ENCODE measurements around the gene KRTAP10-5. TPM values are rescaled to one million over a fixed set of nuclear protein-coding genes. Genes with fewer than 3 reads are reported as not detected.
"Not testable (repeated sequence)": the region's sequence is repeated elsewhere in the genome, so short reads cannot be mapped to it uniquely, and the experiment has no call there.

The KRTAP10-5 gene
- total RNA-seq, 1 experiment from 2014 or later: not detected

DNA sequence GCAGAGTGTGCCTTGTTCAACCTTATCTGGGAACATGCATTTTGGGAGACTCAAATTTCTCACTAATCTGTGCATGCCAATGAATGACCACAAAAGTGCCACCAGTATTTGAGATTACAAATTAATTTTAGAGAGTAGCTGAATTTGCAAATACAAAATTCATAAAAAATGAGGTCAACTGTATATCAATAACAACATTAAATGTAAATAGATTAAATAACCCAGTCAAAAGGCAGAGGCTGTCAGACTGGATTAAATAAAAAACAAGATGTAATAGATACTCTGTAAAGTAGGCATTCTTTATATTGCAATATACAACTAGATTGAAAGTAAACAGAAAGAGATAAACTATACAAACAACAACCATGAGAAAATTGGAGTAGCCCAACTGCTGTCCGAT lies 16.3 kb downstream of the KRTAP10-5 start:
- ATAC-seq (no peak), DNase-seq (ENCODE audit: low spot score) (no peak)
- no peak overlapping the region for H3K27ac Mint-ChIP-seq
- H3K4me3 Mint-ChIP-seq: no peak overlapping the region
- TF ChIP-seq, protein P1, sequence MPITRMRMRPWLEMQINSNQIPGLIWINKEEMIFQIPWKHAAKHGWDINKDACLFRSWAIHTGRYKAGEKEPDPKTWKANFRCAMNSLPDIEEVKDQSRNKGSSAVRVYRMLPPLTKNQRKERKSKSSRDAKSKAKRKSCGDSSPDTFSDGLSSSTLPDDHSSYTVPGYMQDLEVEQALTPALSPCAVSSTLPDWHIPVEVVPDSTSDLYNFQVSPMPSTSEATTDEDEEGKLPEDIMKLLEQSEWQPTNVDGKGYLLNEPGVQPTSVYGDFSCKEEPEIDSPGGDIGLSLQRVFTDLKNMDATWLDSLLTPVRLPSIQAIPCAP (CRISPR knock-in tag; IDR thresholded peaks at IDR 0.05): no peak
- TF ChIP-seq TCF7 (CRISPR knock-in tag; IDR thresholded peaks at IDR 0.05; ENCODE audit: low read depth): no peak
- TF ChIP-seq NR3C1 (CRISPR knock-in tag; conservative IDR thresholded peaks at IDR 0.05; ENCODE audit: low read depth): no peak
- no peak for TF ChIP-seq FOXK1 (CRISPR knock-in tag; IDR thresholded peaks at IDR 0.05)
- TF ChIP-seq NFATC4 (CRISPR knock-in tag; IDR thresholded peaks at IDR 0.05): no peak
- TF ChIP-seq, protein P2, sequence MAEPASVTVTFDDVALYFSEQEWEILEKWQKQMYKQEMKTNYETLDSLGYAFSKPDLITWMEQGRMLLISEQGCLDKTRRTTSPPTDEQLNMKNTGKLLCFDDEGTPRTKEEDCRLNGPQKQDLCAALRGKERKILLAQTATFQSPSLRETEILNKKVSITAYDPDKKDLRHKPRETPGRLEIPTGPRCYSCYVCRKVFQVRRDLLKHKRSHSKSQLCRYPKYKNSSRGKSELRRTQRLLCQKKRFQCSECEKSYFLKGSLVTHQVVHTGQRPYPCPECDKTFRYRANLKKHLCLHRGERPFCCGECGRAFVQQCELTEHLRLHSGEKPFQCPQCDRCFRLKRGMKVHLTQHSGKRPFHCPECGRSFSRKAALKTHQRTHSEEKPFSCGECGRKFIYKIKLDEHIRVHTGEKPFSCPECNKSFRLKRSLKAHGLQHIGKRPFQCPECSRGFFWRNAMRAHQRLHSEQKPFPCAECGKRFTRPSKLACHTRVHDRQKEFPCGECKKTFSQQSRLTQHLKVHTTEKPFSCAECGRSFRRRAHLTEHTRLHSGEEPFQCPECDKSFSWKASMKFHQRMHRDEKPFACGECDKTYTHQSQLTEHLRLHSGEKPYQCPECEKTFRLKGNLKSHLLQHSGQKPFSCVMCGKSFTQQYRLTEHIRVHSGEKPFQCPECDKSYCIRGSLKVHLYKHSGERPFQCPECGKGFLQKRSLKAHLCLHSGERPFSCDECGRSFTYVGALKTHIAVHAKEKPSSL (CRISPR knock-in tag; conservative IDR thresholded peaks at IDR 0.05): no peak
- no peak for TF ChIP-seq ZNF121 (CRISPR knock-in tag; IDR thresholded peaks at IDR 0.05)
- TF ChIP-seq ELF4 (CRISPR knock-in tag; IDR thresholded peaks at IDR 0.05; ENCODE audit: low read depth): no peak
- TF ChIP-seq, protein P3, sequence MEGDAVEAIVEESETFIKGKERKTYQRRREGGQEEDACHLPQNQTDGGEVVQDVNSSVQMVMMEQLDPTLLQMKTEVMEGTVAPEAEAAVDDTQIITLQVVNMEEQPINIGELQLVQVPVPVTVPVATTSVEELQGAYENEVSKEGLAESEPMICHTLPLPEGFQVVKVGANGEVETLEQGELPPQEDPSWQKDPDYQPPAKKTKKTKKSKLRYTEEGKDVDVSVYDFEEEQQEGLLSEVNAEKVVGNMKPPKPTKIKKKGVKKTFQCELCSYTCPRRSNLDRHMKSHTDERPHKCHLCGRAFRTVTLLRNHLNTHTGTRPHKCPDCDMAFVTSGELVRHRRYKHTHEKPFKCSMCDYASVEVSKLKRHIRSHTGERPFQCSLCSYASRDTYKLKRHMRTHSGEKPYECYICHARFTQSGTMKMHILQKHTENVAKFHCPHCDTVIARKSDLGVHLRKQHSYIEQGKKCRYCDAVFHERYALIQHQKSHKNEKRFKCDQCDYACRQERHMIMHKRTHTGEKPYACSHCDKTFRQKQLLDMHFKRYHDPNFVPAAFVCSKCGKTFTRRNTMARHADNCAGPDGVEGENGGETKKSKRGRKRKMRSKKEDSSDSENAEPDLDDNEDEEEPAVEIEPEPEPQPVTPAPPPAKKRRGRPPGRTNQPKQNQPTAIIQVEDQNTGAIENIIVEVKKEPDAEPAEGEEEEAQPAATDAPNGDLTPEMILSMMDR (IDR thresholded peaks at IDR 0.05): no peak
- TF ChIP-seq EMX1 (CRISPR knock-in tag; IDR thresholded peaks at IDR 0.05): no peak
- no peak for TF ChIP-seq KAT7 (CRISPR knock-in tag; IDR thresholded peaks at IDR 0.05; ENCODE audit: borderline replicate concordance)
- TF ChIP-seq ZNF671 (CRISPR knock-in tag; IDR thresholded peaks at IDR 0.05): no peak
- TF ChIP-seq FOXJ3 (CRISPR knock-in tag; IDR thresholded peaks at IDR 0.05; ENCODE audit: borderline replicate concordance): no peak
- no peak for TF ChIP-seq SOX15 (CRISPR knock-in tag; IDR thresholded peaks at IDR 0.05)
- no peak for TF ChIP-seq RELA (CRISPR knock-in tag; IDR thresholded peaks at IDR 0.05; ENCODE audit: borderline replicate concordance)
- no peak for TF ChIP-seq NR2C2 (CRISPR knock-in tag; IDR thresholded peaks at IDR 0.05)
- no peaks in the 10 kb centered on the region for H3K36me3 Mint-ChIP-seq
- ChIA-PET CTCF (no interaction called here), POLR2A (no interaction called here)
- peaks cover 10% of the 10 kb centered on the region for H3K9me3 Mint-ChIP-seq
- H3K27me3 Mint-ChIP-seq (ENCODE audit: low read depth): no peaks in the 10 kb centered on the region; the same call in none of the 2 replicates
- H3K4me1 Mint-ChIP-seq: no peaks in the 10 kb centered on the region

DNA sequence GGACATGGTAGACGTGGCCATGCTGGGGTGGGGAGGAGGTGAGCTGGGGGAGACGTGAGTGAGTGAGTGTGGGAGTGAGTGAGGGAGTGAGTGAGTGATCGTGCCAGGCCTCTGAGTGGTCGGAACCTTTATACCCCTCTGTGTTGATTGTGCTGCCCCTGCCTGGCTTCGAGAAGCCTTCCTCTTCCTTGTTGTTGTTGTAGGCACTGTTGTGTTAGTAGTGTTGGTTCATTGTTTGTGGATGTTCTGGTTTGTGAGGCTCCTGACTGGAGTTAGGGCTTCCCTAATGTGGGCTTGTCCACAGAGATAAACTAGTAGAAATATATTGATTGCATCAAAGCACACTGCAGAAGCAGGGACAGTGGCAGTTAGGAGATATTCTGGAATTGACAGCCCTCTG lies 21.7 kb downstream of the KRTAP10-5 start, which contains the start of gene KRTAP10-3:
KRTAP10-3 (minus strand) TSS at position 101 of the 400 bp plus-strand sequence; CDS start at position 21, 80 bp downstream.
- H3K36me3 Mint-ChIP-seq: no peaks in the 10 kb centered on the region
- DNase-seq (ENCODE audit: low spot score): no peak
- H3K27me3 Mint-ChIP-seq (ENCODE audit: low read depth): no peaks in the 10 kb centered on the region; the same call in none of the 2 replicates
- peaks cover 12% of the 10 kb centered on the region for H3K4me1 Mint-ChIP-seq
- no peak within 1 kb of the TSS for H3K4me3 Mint-ChIP-seq
- 0 out of 2 replicates have a peak within 1 kb of the TSS, but pooled peaks have one; percentile 24 for H3K27ac Mint-ChIP-seq
- TF ChIP-seq, protein P4, sequence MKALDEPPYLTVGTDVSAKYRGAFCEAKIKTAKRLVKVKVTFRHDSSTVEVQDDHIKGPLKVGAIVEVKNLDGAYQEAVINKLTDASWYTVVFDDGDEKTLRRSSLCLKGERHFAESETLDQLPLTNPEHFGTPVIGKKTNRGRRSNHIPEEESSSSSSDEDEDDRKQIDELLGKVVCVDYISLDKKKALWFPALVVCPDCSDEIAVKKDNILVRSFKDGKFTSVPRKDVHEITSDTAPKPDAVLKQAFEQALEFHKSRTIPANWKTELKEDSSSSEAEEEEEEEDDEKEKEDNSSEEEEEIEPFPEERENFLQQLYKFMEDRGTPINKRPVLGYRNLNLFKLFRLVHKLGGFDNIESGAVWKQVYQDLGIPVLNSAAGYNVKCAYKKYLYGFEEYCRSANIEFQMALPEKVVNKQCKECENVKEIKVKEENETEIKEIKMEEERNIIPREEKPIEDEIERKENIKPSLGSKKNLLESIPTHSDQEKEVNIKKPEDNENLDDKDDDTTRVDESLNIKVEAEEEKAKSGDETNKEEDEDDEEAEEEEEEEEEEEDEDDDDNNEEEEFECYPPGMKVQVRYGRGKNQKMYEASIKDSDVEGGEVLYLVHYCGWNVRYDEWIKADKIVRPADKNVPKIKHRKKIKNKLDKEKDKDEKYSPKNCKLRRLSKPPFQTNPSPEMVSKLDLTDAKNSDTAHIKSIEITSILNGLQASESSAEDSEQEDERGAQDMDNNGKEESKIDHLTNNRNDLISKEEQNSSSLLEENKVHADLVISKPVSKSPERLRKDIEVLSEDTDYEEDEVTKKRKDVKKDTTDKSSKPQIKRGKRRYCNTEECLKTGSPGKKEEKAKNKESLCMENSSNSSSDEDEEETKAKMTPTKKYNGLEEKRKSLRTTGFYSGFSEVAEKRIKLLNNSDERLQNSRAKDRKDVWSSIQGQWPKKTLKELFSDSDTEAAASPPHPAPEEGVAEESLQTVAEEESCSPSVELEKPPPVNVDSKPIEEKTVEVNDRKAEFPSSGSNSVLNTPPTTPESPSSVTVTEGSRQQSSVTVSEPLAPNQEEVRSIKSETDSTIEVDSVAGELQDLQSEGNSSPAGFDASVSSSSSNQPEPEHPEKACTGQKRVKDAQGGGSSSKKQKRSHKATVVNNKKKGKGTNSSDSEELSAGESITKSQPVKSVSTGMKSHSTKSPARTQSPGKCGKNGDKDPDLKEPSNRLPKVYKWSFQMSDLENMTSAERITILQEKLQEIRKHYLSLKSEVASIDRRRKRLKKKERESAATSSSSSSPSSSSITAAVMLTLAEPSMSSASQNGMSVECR (CRISPR knock-in tag; IDR thresholded peaks at IDR 0.05; ENCODE audit: borderline replicate concordance): no peak
- TF ChIP-seq, protein P5, sequence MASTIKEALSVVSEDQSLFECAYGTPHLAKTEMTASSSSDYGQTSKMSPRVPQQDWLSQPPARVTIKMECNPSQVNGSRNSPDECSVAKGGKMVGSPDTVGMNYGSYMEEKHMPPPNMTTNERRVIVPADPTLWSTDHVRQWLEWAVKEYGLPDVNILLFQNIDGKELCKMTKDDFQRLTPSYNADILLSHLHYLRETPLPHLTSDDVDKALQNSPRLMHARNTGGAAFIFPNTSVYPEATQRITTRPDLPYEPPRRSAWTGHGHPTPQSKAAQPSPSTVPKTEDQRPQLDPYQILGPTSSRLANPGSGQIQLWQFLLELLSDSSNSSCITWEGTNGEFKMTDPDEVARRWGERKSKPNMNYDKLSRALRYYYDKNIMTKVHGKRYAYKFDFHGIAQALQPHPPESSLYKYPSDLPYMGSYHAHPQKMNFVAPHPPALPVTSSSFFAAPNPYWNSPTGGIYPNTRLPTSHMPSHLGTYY (CRISPR knock-in tag; IDR thresholded peaks at IDR 0.05): no peak
- TF ChIP-seq ZNF423 (CRISPR knock-in tag; IDR thresholded peaks at IDR 0.05) (no peak), MYBL2 (CRISPR knock-in tag; IDR thresholded peaks at IDR 0.05) (no peak), NFYB (CRISPR knock-in tag; conservative IDR thresholded peaks at IDR 0.05; ENCODE audit: low read depth) (no peak)
- TF ChIP-seq, protein P6, sequence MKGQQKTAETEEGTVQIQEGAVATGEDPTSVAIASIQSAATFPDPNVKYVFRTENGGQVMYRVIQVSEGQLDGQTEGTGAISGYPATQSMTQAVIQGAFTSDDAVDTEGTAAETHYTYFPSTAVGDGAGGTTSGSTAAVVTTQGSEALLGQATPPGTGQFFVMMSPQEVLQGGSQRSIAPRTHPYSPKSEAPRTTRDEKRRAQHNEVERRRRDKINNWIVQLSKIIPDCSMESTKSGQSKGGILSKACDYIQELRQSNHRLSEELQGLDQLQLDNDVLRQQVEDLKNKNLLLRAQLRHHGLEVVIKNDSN (CRISPR knock-in tag; IDR thresholded peaks at IDR 0.05): no peak
- no peak for ATAC-seq
- ChIA-PET CTCF (no interaction called here), POLR2A (no interaction called here)
- peaks cover 10% of the 10 kb centered on the region for H3K9me3 Mint-ChIP-seq

DNA sequence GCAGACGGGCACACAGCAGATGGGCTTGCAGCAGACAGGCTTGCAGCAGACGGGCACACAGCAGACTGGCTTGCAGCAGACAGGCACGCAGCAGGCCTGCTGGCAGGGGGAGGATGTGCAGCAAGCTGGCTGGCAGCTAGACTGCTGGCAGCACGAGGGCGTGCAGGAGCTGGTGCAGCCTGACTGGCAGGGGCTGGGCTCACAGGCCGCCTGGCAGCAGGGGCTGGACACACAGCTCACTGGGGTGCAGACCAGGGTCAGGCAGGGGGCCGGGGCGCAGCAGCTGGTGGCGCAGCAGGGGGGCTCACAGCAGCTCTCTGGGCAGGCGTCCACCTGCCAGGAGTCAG lies 22.1 kb downstream of the KRTAP10-5 start:
- peaks cover 12% of the 10 kb centered on the region for H3K4me1 Mint-ChIP-seq
- CTCF ChIA-PET: interaction anchor here (1.3 kb wide), 1 partner anchor 48 kb away, joined by 5 read pairs; no protein-coding TSS in a partner anchor
- H3K9me3 Mint-ChIP-seq; H3K36me3 Mint-ChIP-seq; POLR2A ChIA-PET; H3K4me3 Mint-ChIP-seq; H3K27me3 Mint-ChIP-seq (ENCODE audit: low read depth); H3K27ac Mint-ChIP-seq; ATAC-seq; DNase-seq (ENCODE audit: low spot score): not testable (repeated sequence)
